DOHH2 (cell line): Measurements from ENCODE around the gene CBX4.

Source experiments
- CTCF ChIP-seq: fragments of 200-600 bp; sonication (generic); IDR thresholded peaks from one replicate; pipeline ENCODE4 v1.5.1; 2014; ENCODE audit warnings: antibody characterized with exemption, mild to moderate bottlenecking, low read depth, low read length; ENCODE audit not compliant: poor library complexity, severe bottlenecking
- EZH2phosphoT487 ChIP-seq: fragments of 200-600 bp; sonication (generic); IDR thresholded peaks from 2 replicates; pipeline ENCODE4 v1.6.1; 2017; ENCODE audit warnings: borderline replicate concordance, mild to moderate bottlenecking, antibody characterized with exemption, low read length, moderate library complexity, mixed read lengths

GRCh38 chr17:79785017-79785899, 54.0 kb downstream of the CBX4 start:
- TF ChIP-seq CTCF = no peak
- no peak for TF ChIP-seq EZH2phosphoT487
